Hematopoietic multipotent progenitor cell (in vitro differentiated cells): ENCODE results near the gene PCSK7. TPM values are rescaled to one million over a fixed set of nuclear protein-coding genes. Genes with fewer than 3 reads are reported as not detected.

Source experiments
- DNase-seq, 3 donors: peaks; one replicate each; pipeline ENCODE4 v3.0.0-alpha.2; 2011 to 2015; ENCODE audit warnings: low read depth in 2 of 3, low spot score in 2 of 3
- small RNA-seq: library from RNA; depleted of rRNA; stranded (forward); fragments of <200 nt; gene quantifications from one replicate; pipeline ENCODE3, GENCODE V24; 2012
- total RNA-seq: library from RNA; depleted of rRNA; stranded (reverse); fragments of >200 nt; gene quantifications from one replicate; pipeline ENCODE4 v1.2.3, GENCODE V29; 2012

Gene PCSK7
- total RNA-seq, 1 donor = 51.4 TPM

- no peak for DNase-seq
Measured at GRCh38 chr11:117169736-117170135, 62.1 kb downstream of the PCSK7 start.

- DNase-seq = no peak
Measured at GRCh38 chr11:117166491-117166890, 65.4 kb downstream of the PCSK7 start.

DNA sequence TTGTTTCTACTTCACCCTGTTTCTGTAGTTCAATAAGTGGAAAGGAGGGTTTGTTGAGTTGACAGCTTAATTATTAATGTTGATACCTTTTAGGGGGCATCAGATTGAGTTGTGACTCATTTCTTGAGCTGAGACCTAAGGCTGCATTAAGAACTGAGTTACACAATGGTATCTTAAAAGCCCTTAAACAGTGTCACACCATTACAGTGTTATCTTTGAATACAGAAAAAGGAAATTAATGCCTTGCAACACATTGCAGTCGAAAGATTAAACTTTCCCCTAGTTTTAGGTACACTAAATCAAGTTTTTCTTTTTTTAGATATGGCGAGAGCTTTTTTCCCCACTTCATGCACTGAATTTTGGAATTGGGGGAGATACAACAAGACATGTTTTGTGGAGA, 71.0 kb downstream of the PCSK7 start:
- DNase-seq = peak in 2 of 3 donors; percentile 27 to 52

DNA sequence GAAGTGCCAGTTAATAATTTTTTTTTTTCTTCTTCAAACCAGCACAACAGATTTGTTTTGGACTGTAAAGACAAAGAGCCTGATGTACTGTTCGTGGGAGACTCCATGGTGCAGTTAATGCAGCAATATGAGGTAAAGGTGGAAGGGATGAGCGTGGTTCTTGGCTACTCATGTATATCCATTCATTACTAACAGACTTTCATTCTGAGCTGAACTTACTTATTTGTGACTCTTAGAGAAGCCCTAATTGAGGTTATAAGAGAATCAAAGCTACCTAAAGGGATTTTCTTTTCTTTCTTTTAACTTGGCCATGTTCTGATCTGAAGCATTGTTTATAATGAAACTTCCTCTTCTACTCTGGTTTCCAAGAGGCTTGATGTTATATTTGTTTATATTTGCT, 72.0 kb downstream of the PCSK7 start:
- no peak for DNase-seq

GRCh38 chr11:117157507-117157906, 74.4 kb downstream of the PCSK7 start:
- no peak for DNase-seq

GRCh38 chr11:117154468-117154867, 77.4 kb downstream of the PCSK7 start:
- no peak for DNase-seq

Small RNA genes within 50 kb of the gene (small RNA-seq; reads per million reads assigned to genes)
- gene RF00564 = not detected

Other genes with a start within 250 kb of the PCSK7 start
- 107 TPM for gene SIK3, start 133.6 kb downstream of the PCSK7 start, total RNA-seq
- gene PAFAH1B2, start 87.8 kb downstream of the PCSK7 start, total RNA-seq = 72.4 TPM
- gene SIDT2, start 53.3 kb downstream of the PCSK7 start, total RNA-seq = 32.0 TPM
- 1.3 TPM for gene TAGLN, start 32.7 kb downstream of the PCSK7 start, total RNA-seq
- gene RNF214, start 598 bp upstream of the PCSK7 start, total RNA-seq = 13.7 TPM
- 4.0 TPM for gene BACE1-AS, start 59.3 kb upstream of the PCSK7 start, total RNA-seq
- gene BACE1, start 84.2 kb upstream of the PCSK7 start, total RNA-seq = 17.0 TPM
- gene CEP164, start 95.8 kb upstream of the PCSK7 start, total RNA-seq = 17.2 TPM